ENCODE results near the gene NOTCH4.
A peak's percentile ranks its signal among the peaks of the same experiment; 100 is the strongest.

The NOTCH4 gene

DNA sequence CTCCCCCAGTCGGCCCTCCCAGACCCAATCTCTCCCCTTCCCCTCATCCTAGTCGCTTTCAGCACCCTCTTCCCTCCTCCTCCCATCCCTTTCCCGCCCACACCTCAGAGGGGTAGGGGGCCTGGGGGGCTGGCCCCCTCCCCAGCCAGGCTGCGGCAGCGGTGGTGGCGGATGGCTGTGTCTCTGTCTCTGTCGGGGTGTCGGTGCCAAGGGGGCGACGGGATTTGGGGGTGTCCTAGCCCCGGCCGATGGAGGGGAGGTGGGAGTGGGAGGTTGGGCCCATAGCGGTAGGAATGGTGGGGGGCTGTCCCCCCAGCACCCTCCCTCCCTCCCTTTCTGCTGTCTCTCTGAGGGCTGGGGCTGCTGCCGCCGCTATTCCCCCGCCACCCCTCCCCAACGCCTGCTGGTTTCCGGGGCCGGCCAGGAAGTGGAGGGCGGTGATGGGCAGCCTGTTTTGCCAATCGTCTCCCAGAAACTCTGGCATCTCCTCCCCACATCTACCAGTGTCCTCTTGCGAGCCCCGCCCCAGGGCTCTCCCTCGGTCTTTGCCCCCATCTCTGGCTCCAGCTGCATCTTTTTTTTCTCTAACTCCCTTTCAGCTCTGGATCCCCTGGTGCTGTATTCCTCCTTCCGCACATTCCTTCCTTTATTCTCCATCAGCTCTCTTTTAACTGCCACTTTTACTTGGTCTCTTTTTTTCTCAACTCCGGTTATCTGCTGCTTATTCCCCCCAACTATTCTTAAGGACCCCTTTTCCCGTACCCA, 48.0 kb downstream of the NOTCH4 start, which contains the start of gene AGPAT1 (continued):
- TF ChIP-seq, protein P1, sequence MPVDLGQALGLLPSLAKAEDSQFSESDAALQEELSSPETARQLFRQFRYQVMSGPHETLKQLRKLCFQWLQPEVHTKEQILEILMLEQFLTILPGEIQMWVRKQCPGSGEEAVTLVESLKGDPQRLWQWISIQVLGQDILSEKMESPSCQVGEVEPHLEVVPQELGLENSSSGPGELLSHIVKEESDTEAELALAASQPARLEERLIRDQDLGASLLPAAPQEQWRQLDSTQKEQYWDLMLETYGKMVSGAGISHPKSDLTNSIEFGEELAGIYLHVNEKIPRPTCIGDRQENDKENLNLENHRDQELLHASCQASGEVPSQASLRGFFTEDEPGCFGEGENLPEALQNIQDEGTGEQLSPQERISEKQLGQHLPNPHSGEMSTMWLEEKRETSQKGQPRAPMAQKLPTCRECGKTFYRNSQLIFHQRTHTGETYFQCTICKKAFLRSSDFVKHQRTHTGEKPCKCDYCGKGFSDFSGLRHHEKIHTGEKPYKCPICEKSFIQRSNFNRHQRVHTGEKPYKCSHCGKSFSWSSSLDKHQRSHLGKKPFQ (tag by site-specific recombination; IDR thresholded peaks at IDR 0.05), result no peak
- TF ChIP-seq ZNF658 (tag by site-specific recombination; IDR thresholded peaks at IDR 0.05), result no peak
- no peak for TF ChIP-seq ZNF664 (tag by site-specific recombination; IDR thresholded peaks at IDR 0.05)
- TF ChIP-seq ZNF521 (tag by site-specific recombination; IDR thresholded peaks at IDR 0.05), result no peak
- no peak for TF ChIP-seq ZNF707 (tag by site-specific recombination; IDR thresholded peaks at IDR 0.05)
- TF ChIP-seq, protein P2, sequence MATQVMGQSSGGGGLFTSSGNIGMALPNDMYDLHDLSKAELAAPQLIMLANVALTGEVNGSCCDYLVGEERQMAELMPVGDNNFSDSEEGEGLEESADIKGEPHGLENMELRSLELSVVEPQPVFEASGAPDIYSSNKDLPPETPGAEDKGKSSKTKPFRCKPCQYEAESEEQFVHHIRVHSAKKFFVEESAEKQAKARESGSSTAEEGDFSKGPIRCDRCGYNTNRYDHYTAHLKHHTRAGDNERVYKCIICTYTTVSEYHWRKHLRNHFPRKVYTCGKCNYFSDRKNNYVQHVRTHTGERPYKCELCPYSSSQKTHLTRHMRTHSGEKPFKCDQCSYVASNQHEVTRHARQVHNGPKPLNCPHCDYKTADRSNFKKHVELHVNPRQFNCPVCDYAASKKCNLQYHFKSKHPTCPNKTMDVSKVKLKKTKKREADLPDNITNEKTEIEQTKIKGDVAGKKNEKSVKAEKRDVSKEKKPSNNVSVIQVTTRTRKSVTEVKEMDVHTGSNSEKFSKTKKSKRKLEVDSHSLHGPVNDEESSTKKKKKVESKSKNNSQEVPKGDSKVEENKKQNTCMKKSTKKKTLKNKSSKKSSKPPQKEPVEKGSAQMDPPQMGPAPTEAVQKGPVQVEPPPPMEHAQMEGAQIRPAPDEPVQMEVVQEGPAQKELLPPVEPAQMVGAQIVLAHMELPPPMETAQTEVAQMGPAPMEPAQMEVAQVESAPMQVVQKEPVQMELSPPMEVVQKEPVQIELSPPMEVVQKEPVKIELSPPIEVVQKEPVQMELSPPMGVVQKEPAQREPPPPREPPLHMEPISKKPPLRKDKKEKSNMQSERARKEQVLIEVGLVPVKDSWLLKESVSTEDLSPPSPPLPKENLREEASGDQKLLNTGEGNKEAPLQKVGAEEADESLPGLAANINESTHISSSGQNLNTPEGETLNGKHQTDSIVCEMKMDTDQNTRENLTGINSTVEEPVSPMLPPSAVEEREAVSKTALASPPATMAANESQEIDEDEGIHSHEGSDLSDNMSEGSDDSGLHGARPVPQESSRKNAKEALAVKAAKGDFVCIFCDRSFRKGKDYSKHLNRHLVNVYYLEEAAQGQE (tag by site-specific recombination; IDR thresholded peaks at IDR 0.05), result peak; percentile 25
- no peak for TF ChIP-seq ZNF132 (tag by site-specific recombination; IDR thresholded peaks at IDR 0.05; ENCODE audit: borderline replicate concordance)
- no peak for TF ChIP-seq ZNF629 (tag by site-specific recombination; IDR thresholded peaks at IDR 0.05)
- no peak for TF ChIP-seq ZNF747 (tag by site-specific recombination; IDR thresholded peaks at IDR 0.05)
- TF ChIP-seq ZNF623 (tag by site-specific recombination; IDR thresholded peaks at IDR 0.05), result no peak
- peak; percentile 54; the same call in 1 of the 2 replicates for TF ChIP-seq ZBTB7A (tag by site-specific recombination; IDR thresholded peaks at IDR 0.05; ENCODE audit: low read depth)
- no peak for TF ChIP-seq ZNF140 (tag by site-specific recombination; IDR thresholded peaks at IDR 0.05)
- TF ChIP-seq WT1 (tag by site-specific recombination; IDR thresholded peaks at IDR 0.05), result peak; percentile 53; the same call in 1 of the 2 replicates
- TF ChIP-seq, protein P3, sequence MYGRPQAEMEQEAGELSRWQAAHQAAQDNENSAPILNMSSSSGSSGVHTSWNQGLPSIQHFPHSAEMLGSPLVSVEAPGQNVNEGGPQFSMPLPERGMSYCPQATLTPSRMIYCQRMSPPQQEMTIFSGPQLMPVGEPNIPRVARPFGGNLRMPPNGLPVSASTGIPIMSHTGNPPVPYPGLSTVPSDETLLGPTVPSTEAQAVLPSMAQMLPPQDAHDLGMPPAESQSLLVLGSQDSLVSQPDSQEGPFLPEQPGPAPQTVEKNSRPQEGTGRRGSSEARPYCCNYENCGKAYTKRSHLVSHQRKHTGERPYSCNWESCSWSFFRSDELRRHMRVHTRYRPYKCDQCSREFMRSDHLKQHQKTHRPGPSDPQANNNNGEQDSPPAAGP (tag by site-specific recombination; IDR thresholded peaks at IDR 0.05), result peak; percentile 64; the same call in 1 of the 2 replicates
- TF ChIP-seq ZNF239 (tag by site-specific recombination; IDR thresholded peaks at IDR 0.05), result no peak
- no peak for TF ChIP-seq ZNF621 (tag by site-specific recombination; IDR thresholded peaks at IDR 0.05)
- no peak for TF ChIP-seq GLI4 (tag by site-specific recombination; IDR thresholded peaks at IDR 0.05)
- no peak for TF ChIP-seq ZNF585B (tag by site-specific recombination; IDR thresholded peaks at IDR 0.05)
- no peak for TF ChIP-seq ZNF274 (IDR thresholded peaks at IDR 0.05; ENCODE audit: low read length)
- no peak for TF ChIP-seq ZNF274 (tag by site-specific recombination; IDR thresholded peaks at IDR 0.05; ENCODE audit: borderline replicate concordance)
- TF ChIP-seq SALL2 (tag by site-specific recombination; IDR thresholded peaks at IDR 0.05; ENCODE audit: borderline replicate concordance), result no peak
- TF ChIP-seq ZNF548 (tag by site-specific recombination; IDR thresholded peaks at IDR 0.05), result no peak
- peak; percentile 48; the same call in 1 of the 2 replicates for TF ChIP-seq KLF9 (tag by site-specific recombination; IDR thresholded peaks at IDR 0.05; ENCODE audit: low read depth)
- TF ChIP-seq ZFHX2 (tag by site-specific recombination; conservative IDR thresholded peaks at IDR 0.05), result peak; percentile 81
- peak; percentile 34; the same call in 1 of the 2 replicates for TF ChIP-seq ZEB2 (tag by site-specific recombination; IDR thresholded peaks at IDR 0.05)
- TF ChIP-seq ZNF184 (tag by site-specific recombination; IDR thresholded peaks at IDR 0.05), result no peak
- no peak for TF ChIP-seq ZNF624 (tag by site-specific recombination; IDR thresholded peaks at IDR 0.05)
- no peak for TF ChIP-seq ZNF2 (tag by site-specific recombination; IDR thresholded peaks at IDR 0.05)
- TF ChIP-seq, protein P4, sequence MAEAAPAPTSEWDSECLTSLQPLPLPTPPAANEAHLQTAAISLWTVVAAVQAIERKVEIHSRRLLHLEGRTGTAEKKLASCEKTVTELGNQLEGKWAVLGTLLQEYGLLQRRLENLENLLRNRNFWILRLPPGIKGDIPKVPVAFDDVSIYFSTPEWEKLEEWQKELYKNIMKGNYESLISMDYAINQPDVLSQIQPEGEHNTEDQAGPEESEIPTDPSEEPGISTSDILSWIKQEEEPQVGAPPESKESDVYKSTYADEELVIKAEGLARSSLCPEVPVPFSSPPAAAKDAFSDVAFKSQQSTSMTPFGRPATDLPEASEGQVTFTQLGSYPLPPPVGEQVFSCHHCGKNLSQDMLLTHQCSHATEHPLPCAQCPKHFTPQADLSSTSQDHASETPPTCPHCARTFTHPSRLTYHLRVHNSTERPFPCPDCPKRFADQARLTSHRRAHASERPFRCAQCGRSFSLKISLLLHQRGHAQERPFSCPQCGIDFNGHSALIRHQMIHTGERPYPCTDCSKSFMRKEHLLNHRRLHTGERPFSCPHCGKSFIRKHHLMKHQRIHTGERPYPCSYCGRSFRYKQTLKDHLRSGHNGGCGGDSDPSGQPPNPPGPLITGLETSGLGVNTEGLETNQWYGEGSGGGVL (tag by site-specific recombination; IDR thresholded peaks at IDR 0.05), result peak; percentile 99
- TF ChIP-seq ZNF768 (tag by site-specific recombination; IDR thresholded peaks at IDR 0.05), result no peak
- TF ChIP-seq, protein P5, sequence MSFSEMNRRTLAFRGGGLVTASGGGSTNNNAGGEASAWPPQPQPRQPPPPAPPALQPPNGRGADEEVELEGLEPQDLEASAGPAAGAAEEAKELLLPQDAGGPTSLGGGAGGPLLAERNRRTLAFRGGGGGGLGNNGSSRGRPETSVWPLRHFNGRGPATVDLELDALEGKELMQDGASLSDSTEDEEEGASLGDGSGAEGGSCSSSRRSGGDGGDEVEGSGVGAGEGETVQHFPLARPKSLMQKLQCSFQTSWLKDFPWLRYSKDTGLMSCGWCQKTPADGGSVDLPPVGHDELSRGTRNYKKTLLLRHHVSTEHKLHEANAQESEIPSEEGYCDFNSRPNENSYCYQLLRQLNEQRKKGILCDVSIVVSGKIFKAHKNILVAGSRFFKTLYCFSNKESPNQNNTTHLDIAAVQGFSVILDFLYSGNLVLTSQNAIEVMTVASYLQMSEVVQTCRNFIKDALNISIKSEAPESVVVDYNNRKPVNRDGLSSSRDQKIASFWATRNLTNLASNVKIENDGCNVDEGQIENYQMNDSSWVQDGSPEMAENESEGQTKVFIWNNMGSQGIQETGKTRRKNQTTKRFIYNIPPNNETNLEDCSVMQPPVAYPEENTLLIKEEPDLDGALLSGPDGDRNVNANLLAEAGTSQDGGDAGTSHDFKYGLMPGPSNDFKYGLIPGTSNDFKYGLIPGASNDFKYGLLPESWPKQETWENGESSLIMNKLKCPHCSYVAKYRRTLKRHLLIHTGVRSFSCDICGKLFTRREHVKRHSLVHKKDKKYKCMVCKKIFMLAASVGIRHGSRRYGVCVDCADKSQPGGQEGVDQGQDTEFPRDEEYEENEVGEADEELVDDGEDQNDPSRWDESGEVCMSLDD (tag by site-specific recombination; IDR thresholded peaks at IDR 0.05), result peak; percentile 99

All from HEK293 (cell line).